T47D (cell line): ENCODE measurements around the gene CEP135.

Experiments
- DNase-seq, 2 experiments: peaks; one replicate each; pipeline versions ENCODE4 v3.0.0 to v3.0.0-alpha.2; 2011 to 2012; ENCODE audit warnings: low read depth in 1 of 2, low spot score in 1 of 2
- JUND ChIP-seq: IDR thresholded peaks from 2 replicates; pipeline ENCODE4 v1.6.1; 2012; ENCODE audit warnings: low read depth
- in situ Hi-C: cut with HindIII; loops from 2 replicates; pipeline ENCODE4 v1.10.0; 2016; ENCODE audit warnings: low sequenced_read_pairs, low pct_unique_long_range_greater_than_20kb

CEP135 gene

DNA sequence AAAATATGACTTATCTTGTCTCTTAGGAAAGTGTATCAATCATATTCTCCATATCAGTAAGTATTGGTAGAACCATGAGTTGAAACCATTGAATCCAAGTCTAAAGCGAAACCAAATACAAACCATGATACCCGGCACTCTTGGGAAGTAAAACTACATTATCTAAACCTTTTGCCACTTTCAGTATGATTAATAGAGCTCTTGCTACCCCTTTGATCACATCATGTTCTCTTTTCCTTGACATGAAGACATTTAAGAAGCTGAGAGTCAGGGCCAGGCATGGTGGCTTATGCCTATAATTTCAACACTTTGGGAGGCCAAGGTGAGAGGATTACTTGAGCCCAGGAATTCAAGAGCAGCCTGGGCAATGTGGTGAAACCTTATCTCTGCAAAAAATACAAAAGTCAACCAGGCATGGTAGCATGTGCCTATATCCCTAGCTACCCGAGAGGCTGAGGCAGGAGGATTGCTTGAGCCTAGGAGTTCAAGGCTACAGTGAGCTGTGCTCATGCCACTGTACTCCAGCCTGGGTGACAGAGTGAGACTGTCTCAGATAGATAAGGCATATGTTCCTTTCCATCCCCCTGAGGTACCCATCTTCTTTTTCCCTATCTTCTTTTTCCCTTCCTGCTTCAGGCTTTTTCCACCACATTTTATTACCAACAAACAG lies 45.4 kb downstream of the CEP135 start:
- DNase-seq = no peak
- in situ Hi-C loops = no loop called here
- no peak for TF ChIP-seq JUND

DNA sequence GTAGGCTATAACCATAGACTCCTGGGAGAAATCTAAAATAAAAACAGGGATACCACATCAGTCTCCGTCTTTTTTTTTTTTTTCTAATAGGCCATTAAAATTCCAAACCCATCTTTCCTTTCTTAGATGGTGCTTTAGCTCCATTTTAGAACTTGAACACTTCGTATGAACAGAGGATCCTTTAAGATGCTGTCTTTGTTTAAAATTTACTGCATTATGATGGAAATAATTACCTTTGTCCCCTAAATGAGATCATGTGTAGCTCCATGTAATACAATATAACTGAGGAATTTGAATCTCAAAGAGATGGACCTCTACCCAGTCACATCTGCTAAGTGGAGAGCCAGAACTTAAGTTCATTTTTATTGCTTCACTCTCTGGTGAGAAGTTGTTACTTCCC lies 47.9 kb downstream of the CEP135 start:
- DNase-seq = no peak
- in situ Hi-C loops = no loop called here
- TF ChIP-seq JUND = no peak

DNA sequence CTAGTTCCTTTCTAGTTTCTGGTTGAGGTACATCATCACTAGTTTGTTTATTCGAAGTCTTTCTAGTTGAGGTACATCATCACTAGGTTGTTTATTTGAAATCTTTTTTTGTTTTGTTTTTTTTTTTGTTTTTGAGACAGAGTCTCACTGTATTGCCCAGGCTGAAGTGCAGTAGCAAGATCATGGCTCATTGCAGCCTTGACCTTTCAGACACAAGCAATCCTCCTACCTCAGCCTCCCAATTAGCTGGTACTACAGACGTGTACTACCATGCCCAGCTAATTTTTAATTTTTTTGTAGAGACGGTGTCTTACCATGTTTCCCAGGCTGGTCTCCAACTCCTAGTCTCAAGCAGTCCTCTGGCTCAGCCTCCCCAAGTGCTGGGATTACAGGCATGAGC lies 54.9 kb downstream of the CEP135 start:
- TF ChIP-seq JUND = no peak
- in situ Hi-C loops = no loop called here
- DNase-seq = no peak

DNA sequence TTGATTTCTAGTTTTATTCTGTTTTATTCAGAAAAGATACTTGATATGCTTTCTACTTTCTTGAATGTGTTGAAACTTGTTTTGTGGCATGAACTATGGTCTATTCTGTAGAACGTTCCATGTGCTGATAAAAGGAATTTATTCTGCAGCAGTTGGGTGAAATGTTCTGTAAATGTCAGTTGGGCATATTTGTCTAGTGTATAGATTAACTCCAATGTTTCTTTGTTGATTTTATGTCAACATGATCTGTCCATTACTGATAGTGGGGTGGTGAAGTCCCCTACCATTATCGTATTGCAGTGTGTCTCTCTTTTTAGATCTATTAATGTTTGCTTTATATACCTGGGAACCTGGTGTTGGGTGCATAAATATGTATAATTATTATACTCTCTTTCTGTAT lies 55.5 kb downstream of the CEP135 start:
- no peak for DNase-seq
- TF ChIP-seq JUND = no peak
- in situ Hi-C loops = no loop called here

DNA sequence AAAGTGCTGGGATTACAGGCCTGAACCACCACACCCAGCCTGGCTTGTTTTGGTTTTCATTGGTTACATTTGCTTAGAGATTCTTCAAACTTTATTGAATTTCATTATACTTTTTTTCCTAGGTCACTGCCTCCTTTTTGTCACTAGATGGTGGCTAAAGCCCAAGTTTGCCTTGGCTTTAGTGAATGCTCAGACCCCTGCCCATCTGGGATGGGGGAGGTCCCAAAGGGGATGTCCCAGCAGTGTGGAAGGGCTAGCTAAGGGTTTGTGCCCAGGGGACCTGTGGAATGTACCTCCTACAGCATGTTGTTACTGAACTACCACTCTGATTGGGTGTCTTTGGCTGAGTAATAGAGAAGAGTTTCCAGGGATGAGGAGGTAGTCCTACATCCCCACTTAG lies 58.4 kb downstream of the CEP135 start:
- TF ChIP-seq JUND = no peak
- in situ Hi-C loops = no loop called here
- DNase-seq = no peak

DNA sequence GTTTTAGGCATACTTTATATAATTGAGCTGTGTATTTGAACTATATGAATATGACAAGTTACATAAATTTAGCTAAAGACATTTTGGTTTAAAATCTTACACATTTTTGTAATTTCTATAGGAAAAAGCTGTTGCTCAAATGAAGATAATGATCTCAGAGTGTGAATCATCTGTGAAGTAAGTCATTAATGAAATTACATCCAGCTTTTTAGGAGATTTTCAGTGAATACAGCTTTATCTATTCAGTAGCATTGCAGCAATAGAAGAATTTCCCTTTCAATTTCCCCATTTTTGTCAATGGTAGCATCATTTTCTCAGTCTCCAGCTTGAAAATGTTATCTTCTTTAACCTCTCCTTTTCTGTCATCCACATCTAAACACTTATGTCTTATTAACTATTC lies 59.5 kb downstream of the CEP135 start:
- in situ Hi-C loops = no loop called here
- no peak for TF ChIP-seq JUND
- no peak for DNase-seq

DNA sequence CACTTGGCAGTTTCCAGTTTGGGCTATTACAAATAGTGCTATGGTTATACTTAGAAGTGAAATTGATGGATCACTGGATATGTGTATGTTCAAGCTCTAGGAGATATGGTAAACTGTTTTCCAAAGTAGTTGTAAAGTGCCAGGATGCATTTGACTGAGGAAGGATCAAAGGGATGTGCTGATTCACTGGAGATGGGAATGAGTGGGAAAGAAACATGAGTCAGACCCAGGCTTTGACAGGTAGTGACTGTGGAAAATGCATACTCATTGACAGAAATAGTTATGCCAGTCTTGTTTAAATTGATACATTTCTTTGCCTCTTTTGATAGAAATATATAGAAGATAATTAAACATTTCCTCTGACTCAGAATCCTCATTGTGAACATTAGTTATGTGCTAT lies 77.9 kb downstream of the CEP135 start:
- in situ Hi-C loops = no loop called here
- no peak for TF ChIP-seq JUND
- no peak for DNase-seq

DNA sequence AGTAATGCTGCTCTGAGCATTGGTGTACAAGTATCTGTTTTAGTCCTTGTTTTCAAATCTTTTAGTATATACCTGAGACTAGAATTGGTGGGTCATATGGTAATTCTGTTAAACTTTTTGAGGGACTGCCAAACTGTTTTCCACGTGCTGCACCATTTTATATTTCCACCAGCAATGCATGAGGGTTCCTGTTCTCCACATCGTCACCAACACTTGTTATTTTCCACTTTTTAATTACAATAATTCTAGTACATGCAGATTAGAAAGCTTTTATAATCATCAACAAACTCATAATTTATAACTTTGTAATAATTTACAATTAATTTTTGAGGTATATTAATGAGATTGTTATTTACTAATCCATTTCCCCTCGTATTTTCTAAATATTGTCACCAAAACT lies 79.4 kb downstream of the CEP135 start:
- in situ Hi-C loops = no loop called here
- TF ChIP-seq JUND = no peak
- no peak for DNase-seq

DNA sequence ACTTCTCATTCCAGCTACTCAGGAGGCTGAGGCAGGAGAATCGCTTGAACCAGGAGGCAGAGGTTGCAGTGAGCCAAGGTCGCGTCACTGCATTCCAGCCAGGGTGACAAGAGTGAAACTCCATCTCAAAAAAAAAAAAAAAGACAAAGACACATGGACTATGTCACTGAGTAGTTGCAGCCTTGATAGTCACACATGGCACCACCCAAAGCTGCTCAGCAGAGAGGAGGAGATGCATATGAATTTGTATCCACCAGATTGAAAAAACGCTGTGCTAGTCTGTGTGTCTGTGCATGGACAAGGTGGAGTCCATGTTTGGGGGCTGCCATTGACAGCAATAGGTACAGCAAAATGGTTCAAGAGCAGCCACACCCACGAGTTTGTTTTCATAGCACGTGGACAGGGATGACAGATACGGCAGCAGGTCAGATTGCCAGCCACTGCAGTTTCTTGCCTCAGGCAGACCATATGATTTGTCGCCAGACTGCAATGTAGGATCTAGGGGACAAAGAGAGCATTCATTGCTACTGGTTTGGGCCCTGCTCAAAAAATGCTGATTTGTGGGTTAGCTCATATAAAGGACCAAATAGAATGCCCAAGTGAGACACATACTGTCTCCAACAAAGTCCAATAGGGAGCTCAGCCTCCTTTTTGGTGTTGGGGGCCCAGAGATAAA lies 89.9 kb downstream of the CEP135 start:
- DNase-seq = no peak
- TF ChIP-seq JUND = no peak
- in situ Hi-C loops = no loop called here

DNA sequence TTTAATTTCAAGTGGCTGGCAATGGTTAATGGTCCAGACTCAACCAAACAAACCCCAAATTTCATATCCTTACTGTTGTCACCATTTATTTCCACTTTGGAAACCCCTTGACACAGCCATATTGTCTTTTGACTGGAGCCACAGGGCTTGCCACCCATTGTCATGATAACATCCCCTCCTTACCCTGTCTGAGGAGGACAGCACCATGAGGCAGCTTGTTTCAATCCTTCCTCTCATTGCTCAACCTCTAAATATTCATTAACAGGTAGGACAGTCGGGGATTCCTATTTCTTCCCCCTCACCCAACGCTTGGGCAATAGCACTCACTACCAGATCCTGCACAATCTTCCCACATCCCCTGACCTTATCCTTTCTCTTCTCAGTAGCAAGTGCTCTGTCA lies 92.1 kb downstream of the CEP135 start:
- no peak for DNase-seq
- TF ChIP-seq JUND = no peak
- in situ Hi-C loops = no loop called here

DNA sequence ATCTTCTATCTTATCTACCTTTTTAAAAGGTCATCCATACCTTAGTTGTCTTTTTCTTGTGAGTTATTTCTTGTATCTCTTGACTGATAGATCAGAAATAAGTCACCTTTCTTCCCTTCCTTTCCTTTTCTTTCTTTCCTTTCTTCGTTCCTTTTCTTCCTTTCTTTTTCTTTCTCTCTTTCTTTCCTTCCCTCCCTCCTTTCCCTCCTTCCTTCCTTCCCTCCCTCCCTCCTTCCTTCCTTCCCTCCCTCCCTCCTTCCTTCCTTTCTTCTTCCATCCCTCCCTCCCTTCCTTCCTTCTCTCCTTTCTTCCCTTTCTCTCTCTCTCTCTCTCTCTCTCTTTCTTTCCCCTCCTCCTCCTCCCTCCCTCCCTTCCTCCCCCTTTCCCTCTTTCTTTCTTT lies 93.5 kb downstream of the CEP135 start:
- in situ Hi-C loops = no loop called here
- no peak for TF ChIP-seq JUND
- no peak for DNase-seq

DNA sequence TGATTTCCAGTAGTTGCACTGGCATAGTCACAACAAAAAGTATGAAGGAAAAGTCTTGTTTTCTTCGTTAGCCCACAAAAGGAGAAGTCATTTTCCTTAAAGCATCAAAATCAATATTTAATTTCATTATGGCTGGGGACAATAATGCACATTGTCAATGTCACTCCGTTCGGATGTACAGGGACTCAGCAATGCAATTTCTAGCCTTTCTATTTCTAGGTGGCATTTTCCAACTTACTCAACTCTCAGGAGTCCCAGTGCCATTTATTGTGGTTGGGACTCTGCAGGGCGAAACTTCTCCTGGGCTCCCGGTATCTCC lies 99.6 kb downstream of the CEP135 start:
- TF ChIP-seq JUND = no peak
- DNase-seq = peak in 1 of 2 experiments; percentile 38
- in situ Hi-C loops = no loop called here

DNA sequence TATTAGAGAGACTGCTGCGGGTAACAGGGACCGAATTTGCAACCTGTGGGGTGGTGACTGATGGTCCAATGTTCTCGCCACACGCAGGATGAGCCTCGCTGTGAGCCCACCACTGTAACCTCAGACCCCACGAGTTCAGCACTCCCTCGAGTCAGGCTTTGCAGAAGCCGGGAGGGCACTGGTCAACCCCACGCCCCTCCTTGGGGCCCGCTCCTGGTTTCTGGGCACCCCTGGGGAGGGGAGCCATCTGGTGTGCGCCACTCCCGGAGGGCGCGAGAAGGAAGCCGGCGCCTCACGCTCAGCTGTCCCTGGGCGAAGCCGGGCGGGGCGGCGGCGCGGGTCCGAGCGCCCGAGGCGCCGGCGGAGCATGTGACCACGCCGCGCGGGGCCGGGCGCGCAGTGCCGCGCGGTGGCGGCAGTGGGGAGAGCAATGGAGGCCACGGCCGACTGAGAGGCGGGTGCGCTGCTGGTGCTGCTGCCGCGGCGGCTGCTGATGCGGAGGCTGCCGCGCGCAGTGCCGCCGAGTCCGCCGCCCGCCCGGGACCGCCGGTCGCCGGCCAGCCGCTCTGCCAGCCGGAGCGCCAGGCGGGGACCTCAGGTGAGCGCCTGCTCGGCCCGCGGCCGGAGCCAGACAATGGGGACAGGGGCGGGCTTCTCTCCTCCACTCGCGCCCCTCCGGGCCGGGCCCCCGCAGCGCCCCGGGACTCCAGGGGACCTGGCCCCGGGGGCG lies 100.1 kb downstream of the CEP135 start:
- in situ Hi-C loops = no loop called here
- TF ChIP-seq JUND = no peak
- peak; percentile 53 to 76 for DNase-seq
